Neural progenitor cell (in vitro differentiated cells): Measurements from ENCODE around the gene SMAD7.

Experiments used
- CTCF ChIP-seq: fragments of 200-600 bp; sonication (generic); IDR thresholded peaks from 2 replicates; pipeline ENCODE4 v1.5.1; 2017; ENCODE audit warnings: antibody characterized with exemption, mild to moderate bottlenecking
- EZH2phosphoT487 ChIP-seq: fragments of 200-600 bp; sonication (generic); IDR thresholded peaks from 2 replicates; pipeline ENCODE4 v1.6.1; 2017; ENCODE audit warnings: antibody characterized with exemption

DNA sequence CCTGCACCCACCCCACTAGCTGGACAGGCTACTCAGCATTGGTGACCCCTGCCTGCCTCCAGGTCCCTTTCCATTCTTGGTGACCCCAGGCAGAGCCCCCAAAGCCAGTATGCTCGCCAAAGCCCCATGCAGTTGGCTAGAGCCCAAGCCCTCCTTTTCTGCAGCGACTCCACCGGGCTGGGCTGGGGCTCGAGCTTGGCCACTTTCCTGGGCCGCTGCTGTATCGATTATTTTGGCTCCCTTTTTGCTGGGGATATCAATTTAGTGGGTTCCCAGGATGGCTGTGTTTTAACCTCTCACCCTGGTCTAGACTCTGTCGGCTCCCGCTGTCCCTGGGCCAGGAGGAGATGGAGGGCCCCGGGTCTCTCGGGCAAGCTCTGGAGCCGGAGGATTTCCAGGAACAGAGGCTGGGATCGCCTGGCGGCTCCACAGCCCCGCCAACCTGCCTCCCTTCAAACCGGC is 76.0 kb downstream of the SMAD7 start:
- TF ChIP-seq CTCF, result no peak
- no peak for TF ChIP-seq EZH2phosphoT487
